ENCODE measurements around the gene TSGA10IP.

Gene TSGA10IP

GRCh38 chr11:66008468-66009101 is 63.3 kb downstream of the TSGA10IP start:
- no peak for DNase-seq
